CD4-positive, alpha-beta T cell treated with Interleukin-15 for 1 hour (primary cell): ENCODE measurements around the gene SF3A1.
"Not testable (repeated sequence)": the region's sequence is repeated elsewhere in the genome, so short reads cannot be mapped to it uniquely, and the experiment has no call there.

ENCODE experiments used
- DNase-seq: peaks from one replicate; pipeline ENCODE4 v3.0.0-alpha.2; 2020

Gene SF3A1

GRCh38 chr22:30356449-30357235 lies at the start of gene SF3A1, which contains the start of gene CCDC157:
TSS of gene SF3A1 (minus strand) at chr22:30356894. CDS start at chr22:30356792, 102 bp downstream.
TSS of gene CCDC157 (plus strand) at chr22:30357007. CDS start at chr22:30366001, 8,994 bp downstream.
- peak; percentile 86 for DNase-seq

- no peak for DNase-seq
Measured at GRCh38 chr22:30406400-30406799, 49.7 kb upstream of the SF3A1 start.

- no peak for DNase-seq
Measured at GRCh38 chr22:30405731-30406130, 49.0 kb upstream of the SF3A1 start.

GRCh38 chr22:30404307-30404706 lies 47.6 kb upstream of the SF3A1 start:
- DNase-seq: no peak

- not testable (repeated sequence) for DNase-seq
Measured at GRCh38 chr22:30402766-30403104, 46.0 kb upstream of the SF3A1 start.

- no peak for DNase-seq
Measured at GRCh38 chr22:30402028-30402765, 45.5 kb upstream of the SF3A1 start.

GRCh38 chr22:30401024-30401423 lies 44.3 kb upstream of the SF3A1 start:
- not testable (repeated sequence) for DNase-seq

GRCh38 chr22:30400159-30400558 lies 43.5 kb upstream of the SF3A1 start:
- DNase-seq: no peak

GRCh38 chr22:30399718-30400117 lies 43.0 kb upstream of the SF3A1 start:
- DNase-seq: no peak

GRCh38 chr22:30398685-30399680 lies 42.3 kb upstream of the SF3A1 start:
- no peak for DNase-seq

GRCh38 chr22:30397656-30398635 lies 41.3 kb upstream of the SF3A1 start:
- DNase-seq: no peak

GRCh38 chr22:30396871-30397655 lies 40.4 kb upstream of the SF3A1 start, which contains the start of gene SEC14L2:
TSS of gene SEC14L2 (plus strand) at chr22:30397018. CDS start at chr22:30397117, 99 bp downstream.
- DNase-seq: peak; percentile 52

GRCh38 chr22:30393885-30394284 lies 37.2 kb upstream of the SF3A1 start:
- no peak for DNase-seq

- DNase-seq: no peak
Measured at GRCh38 chr22:30393322-30393680, 36.6 kb upstream of the SF3A1 start.

GRCh38 chr22:30392661-30393321 lies 36.1 kb upstream of the SF3A1 start:
- no peak for DNase-seq

GRCh38 chr22:30390974-30391691 lies 34.4 kb upstream of the SF3A1 start:
- DNase-seq: peak; percentile 84

GRCh38 chr22:30386960-30387827 lies 30.5 kb upstream of the SF3A1 start, which contains the start of gene RNF215:
TSS of gene RNF215 (minus strand) at chr22:30387411. CDS start at chr22:30387313, 98 bp downstream.
- peak; percentile 80 for DNase-seq

- DNase-seq: no peak
Measured at GRCh38 chr22:30386608-30386959, 29.9 kb upstream of the SF3A1 start.
